ENCODE measurements around the gene SLC7A1. TPM values are rescaled to one million over a fixed set of nuclear protein-coding genes. Genes with fewer than 3 reads are reported as not detected.

SLC7A1 gene
- total and polyA plus RNA-seq, 4 donors: 0.90 to 22.6 (median 1.4) TPM

GRCh38 chr13:29487466-29488454 is 107.7 kb downstream of the SLC7A1 start:
- Histone ChIP-seq H3K4me1 (ENCODE audit: control insufficient read depth in 4 of 4, insufficient read depth in 4 of 4, low read length in 3 of 4) (no peaks in the 10 kb centered on the region), H3K36me3 (ENCODE audit: control insufficient read depth in 4 of 4, insufficient read depth in 3 of 4, low read depth in 1 of 4, low read length in 3 of 4) (no peaks in the 10 kb centered on the region), H3K9ac (ENCODE audit: low read depth in 1 of 2, low read length in 2 of 2) (no peak overlapping the region), H3K27ac (ENCODE audit: low read depth in 1 of 2, low read length in 2 of 2) (no peak overlapping the region), H3K4me3 (ENCODE audit: low read depth in 1 of 3, low read length in 3 of 3) (no peak overlapping the region), H3K27me3 (ENCODE audit: control insufficient read depth in 4 of 4, insufficient read depth in 4 of 4, low read length in 3 of 4) (no peaks in the 10 kb centered on the region), H3K9me3 (ENCODE audit: control insufficient read depth in 4 of 4, low read length in 3 of 4) (no peaks in the 10 kb centered on the region)
- WGBS: 91% methylated on average over 22 of the region's 22 CpGs
- DNase-seq (ENCODE audit: low spot score): no peak
- no peak for TF ChIP-seq ZBTB33 (IDR thresholded peaks at IDR 0.05)
- no peak for TF ChIP-seq FOXA2 (IDR thresholded peaks at IDR 0.05)
- no peak for TF ChIP-seq MAX (IDR thresholded peaks at IDR 0.05)
- no peak for TF ChIP-seq ATF3 (IDR thresholded peaks at IDR 0.05)
- no peak for TF ChIP-seq YY1 (IDR thresholded peaks at IDR 0.05)
- no peak for TF ChIP-seq GABPA (IDR thresholded peaks at IDR 0.05 in 1 of 2, conservative IDR thresholded peaks at IDR 0.05 in 1 of 2)
- no peak for TF ChIP-seq CTCF (IDR thresholded peaks at IDR 0.05; ENCODE audit: low read depth, low read length, missing input control)
- no peak for TF ChIP-seq EGR1 (IDR thresholded peaks at IDR 0.05; ENCODE audit: low read depth in 2 of 2)
- no peak for TF ChIP-seq TAF1 (conservative IDR thresholded peaks at IDR 0.05)
- TF ChIP-seq FOXA1 (IDR thresholded peaks at IDR 0.05): no peak
- TF ChIP-seq HNF4A (conservative IDR thresholded peaks at IDR 0.05): no peak
- no peak for TF ChIP-seq JUND (IDR thresholded peaks at IDR 0.05)
- no peak for TF ChIP-seq RAD21 (IDR thresholded peaks at IDR 0.05)
- no peak for TF ChIP-seq HNF4G (IDR thresholded peaks at IDR 0.05)
- TF ChIP-seq RXRA (IDR thresholded peaks at IDR 0.05): no peak
- TF ChIP-seq NR2F2 (IDR thresholded peaks at IDR 0.05): no peak
- no peak for TF ChIP-seq REST (IDR thresholded peaks at IDR 0.05)
- TF ChIP-seq SP1 (IDR thresholded peaks at IDR 0.05): no peak
